Epithelial cell of esophagus (primary cell): ENCODE measurements around the gene LSM14A.
A peak's percentile ranks its signal among the peaks of the same experiment; 100 is the strongest.
"Not testable (repeated sequence)": the region's sequence is repeated elsewhere in the genome, so short reads cannot be mapped to it uniquely, and the experiment has no call there.

Experiments
- DNase-seq: peaks from one replicate; pipeline ENCODE4 v3.0.0; 2010; ENCODE audit warnings: low read depth
- H3K4me3 ChIP-seq: 2 replicates; pipeline ENCODE4 v1.5.1; 2011; ENCODE audit warnings: mild to moderate bottlenecking, low read length, control low read depth
- TF ChIP-seq, protein P1 (sequence below): IDR thresholded peaks from 2 replicates; pipeline ENCODE4 v1.5.1; 2011; ENCODE audit warnings: low read depth, mild to moderate bottlenecking, low read length, control low read depth, inconsistent platforms; ENCODE audit not compliant: insufficient read depth; ENCODE audit errors: missing control alignments

Gene LSM14A

GRCh38 chr19:34171877-34172660 lies at the start of gene LSM14A:
TSS of gene LSM14A (plus strand) at chr19:34172504. CDS start at chr19:34172643, 139 bp downstream.
- peak within 1 kb of the TSS; percentile 76 for H3K4me3 ChIP-seq
- peak; percentile 90 for DNase-seq
- TF ChIP-seq, protein P1, sequence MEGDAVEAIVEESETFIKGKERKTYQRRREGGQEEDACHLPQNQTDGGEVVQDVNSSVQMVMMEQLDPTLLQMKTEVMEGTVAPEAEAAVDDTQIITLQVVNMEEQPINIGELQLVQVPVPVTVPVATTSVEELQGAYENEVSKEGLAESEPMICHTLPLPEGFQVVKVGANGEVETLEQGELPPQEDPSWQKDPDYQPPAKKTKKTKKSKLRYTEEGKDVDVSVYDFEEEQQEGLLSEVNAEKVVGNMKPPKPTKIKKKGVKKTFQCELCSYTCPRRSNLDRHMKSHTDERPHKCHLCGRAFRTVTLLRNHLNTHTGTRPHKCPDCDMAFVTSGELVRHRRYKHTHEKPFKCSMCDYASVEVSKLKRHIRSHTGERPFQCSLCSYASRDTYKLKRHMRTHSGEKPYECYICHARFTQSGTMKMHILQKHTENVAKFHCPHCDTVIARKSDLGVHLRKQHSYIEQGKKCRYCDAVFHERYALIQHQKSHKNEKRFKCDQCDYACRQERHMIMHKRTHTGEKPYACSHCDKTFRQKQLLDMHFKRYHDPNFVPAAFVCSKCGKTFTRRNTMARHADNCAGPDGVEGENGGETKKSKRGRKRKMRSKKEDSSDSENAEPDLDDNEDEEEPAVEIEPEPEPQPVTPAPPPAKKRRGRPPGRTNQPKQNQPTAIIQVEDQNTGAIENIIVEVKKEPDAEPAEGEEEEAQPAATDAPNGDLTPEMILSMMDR = no peak

DNA sequence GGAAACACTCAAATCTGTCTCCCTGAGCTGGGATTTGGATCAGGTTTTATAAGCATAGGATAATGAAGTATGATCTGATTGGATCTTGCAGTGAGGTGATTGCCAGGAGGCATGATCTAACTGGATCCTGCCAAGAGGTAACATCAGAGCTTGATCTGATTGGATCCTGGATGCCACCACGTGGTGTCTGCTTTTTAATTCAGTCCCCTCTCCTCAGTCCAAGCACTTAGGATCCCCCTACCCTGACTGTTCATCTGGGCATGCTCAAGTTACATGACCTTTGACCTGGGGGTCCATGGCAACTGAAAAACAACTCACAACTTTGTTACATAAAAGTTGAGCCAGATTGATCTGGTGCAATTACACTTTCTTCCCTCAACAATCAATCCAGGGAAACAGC lies 47.5 kb upstream of the LSM14A start:
- H3K4me3 ChIP-seq = no peak overlapping the region
- TF ChIP-seq, protein P1 = no peak

DNA sequence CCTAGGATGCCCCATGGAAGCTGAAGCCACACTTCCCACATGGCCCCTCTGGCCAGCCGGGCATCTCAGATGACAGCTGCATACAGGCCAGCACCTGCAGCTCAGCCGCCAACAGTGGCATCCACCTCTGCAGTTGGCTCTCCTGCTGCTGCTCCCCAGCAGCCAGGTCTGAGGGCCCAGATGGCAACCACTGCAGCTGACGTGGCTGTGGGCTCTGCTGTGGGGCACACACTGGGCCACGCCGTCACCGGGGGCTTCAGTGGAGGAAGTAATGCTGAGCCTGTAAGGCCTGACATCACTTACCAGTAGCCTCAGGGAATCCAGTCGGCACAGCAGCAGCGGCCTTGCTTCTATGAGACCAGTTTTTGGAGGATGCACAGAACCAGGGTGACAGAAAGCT lies 45.3 kb upstream of the LSM14A start:
- TF ChIP-seq, protein P1 = no peak
- H3K4me3 ChIP-seq = no peak overlapping the region
- no peak for DNase-seq

More for the DNA sequence above, 47.5 kb upstream of the LSM14A start:
- no peak for DNase-seq

DNA sequence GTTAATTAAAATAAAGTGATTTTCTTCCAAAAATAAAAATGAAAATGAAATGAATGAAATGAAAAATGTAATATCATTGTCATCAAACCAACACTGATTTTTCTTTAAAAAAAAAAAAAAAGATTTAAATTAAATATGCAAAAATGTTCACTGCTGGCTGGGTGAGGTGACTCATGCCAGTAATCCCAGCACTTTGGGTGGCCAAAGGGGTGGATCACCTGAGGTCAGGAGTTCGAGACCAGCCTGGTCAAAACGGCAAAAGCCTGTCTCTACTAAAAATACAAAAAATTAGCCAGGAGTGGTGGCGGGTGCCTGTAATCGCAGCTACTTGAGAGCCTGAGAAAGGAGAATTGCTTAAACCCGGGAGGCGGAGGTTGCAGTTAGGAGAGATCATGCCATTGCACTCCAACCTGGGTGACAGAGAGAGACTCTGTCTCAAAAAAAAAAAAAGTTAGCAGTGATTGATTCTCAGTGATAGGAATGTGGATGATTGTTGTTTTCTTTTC lies 44.6 kb upstream of the LSM14A start:
- TF ChIP-seq, protein P1 = no peak
- no peak overlapping the region for H3K4me3 ChIP-seq
- no peak for DNase-seq

DNA sequence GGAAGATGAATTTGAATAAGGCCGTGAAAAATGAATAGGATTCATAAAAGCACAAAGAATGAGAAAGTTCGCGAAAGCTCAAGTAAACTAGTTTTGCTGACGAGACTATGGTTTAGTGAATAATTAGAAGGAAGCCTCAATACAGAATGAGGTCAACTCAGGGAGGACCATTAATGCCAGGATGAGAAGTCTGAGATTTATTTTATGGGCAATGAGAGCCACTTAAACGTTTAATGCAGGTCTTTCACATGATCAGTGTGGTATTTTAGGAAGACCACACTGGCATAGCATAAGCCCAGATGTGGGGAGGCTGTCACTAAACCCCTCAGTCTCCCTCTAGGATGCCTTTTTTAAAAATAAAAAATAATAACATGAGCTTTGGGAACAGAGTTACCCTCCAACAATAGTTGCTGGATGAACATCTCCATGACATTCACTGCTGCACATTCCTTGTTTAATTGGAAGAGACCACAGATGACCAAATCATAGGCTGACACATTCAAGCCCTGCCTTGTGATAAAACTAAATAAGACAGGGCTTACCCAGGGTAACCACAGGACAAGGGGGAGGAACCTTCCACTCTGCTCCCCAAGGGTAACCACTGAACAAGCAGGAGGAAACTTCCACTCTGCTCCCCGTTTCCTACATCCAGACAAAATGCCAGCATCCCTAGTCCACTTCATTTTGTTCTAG lies 43.6 kb upstream of the LSM14A start:
- TF ChIP-seq, protein P1 = no peak
- no peak overlapping the region for H3K4me3 ChIP-seq
- no peak for DNase-seq

DNA sequence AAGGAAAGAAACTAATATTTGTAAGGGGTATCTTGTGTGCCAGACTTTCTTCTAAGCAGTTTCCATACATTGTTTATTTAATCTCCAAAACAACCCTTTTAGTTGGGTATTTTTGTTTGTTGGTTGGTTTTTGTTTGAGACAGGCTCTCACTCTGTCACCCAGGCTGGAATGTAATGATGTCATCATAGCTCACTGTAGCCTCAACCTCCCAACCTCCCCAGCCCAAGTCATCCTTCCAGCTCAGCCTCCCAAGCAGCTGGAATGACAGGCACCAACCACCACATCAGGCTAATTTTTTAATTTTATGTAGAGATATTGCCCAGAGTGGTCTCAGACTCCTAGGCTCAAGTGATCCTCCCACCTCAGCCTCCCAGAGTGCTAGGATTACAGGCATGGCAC lies 41.2 kb upstream of the LSM14A start:
- TF ChIP-seq, protein P1 = no peak
- no peak overlapping the region for H3K4me3 ChIP-seq
- DNase-seq = peak; percentile 15

DNA sequence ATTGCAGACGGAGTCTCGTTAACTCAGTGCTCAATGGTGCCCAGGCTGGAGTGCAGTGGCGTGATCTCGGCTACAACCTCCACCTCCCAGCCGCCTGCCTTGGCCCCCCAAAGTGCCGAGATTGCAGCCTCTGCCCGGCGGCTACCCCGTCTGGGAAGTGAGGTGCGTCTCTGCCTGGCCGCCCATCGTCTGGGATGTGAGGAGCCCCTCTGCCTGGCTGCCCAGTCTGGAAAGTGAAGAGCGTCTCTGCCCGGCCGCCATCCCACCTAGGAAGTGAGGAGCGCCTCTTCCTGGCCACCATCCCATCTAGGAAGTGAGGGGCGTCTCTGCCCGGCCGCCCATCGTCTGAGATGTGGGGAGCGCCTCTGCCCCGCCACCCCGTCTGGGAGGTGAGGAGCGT lies 40.2 kb upstream of the LSM14A start:
- not testable (repeated sequence) for H3K4me3 ChIP-seq, DNase-seq

- DNase-seq, H3K4me3 ChIP-seq: not testable (repeated sequence)
Measured at GRCh38 chr19:34132706-34133105, 39.6 kb upstream of the LSM14A start.
